IMR-90 (cell line): ENCODE measurements around the gene DVL2. TPM values are rescaled to one million over a fixed set of nuclear protein-coding genes. Genes with fewer than 3 reads are reported as not detected.
"Not testable (repeated sequence)": the region's sequence is repeated elsewhere in the genome, so short reads cannot be mapped to it uniquely, and the experiment has no call there.

Source experiments
- ATAC-seq: fragments of 200-7000 bp; cut with Tn5 transposase; 2 replicates; pipeline ENCODE4 v1.9.1; 2020; ENCODE audit warnings: low read depth, mild to moderate bottlenecking, moderate library complexity
- BruUV-seq: library from RNA; stranded (reverse); fragments of 400-500 nt; replicated peaks from 2 replicates; lab custom pipeline; 2021; lab: Mats Ljungman, UMichigan
- CTCF ChIA-PET: fragments of 300-600 bp; formaldehyde crosslinking; extraction: SDS; loops from one replicate; lab custom pipeline; 2021; ENCODE audit warnings: antibody characterized with exemption; lab: Yijun Ruan, JAX
- POLR2A ChIA-PET: fragments of 300-600 bp; sonication (Branson Sonifier 250); formaldehyde crosslinking; loops from one replicate; lab custom pipeline; 2022; ENCODE audit warnings: antibody characterized with exemption; ENCODE audit not compliant: unreplicated experiment; lab: Charles Lee
- DNase-seq: peaks from one replicate; pipeline ENCODE4 v3.0.0; 2013
- H2AFZ ChIP-seq: replicated peaks from 2 replicates; pipeline ENCODE3; 2013; ENCODE audit warnings: low read length, mild to moderate bottlenecking; ENCODE audit not compliant: poor library complexity
- H2AK5ac ChIP-seq: 2 replicates; pipeline ENCODE4 v1.6.1; 2013; ENCODE audit warnings: low read depth, low read length, inconsistent platforms
- H2AK9ac ChIP-seq: replicated peaks from 2 replicates; pipeline ENCODE3; 2013; ENCODE audit warnings: mild to moderate bottlenecking, low read depth, low read length, moderate library complexity; ENCODE audit not compliant: poor library complexity
- H2BK120ac ChIP-seq: 2 replicates; pipeline ENCODE4 v1.6.1; 2013; ENCODE audit warnings: low read depth, low read length, inconsistent platforms
- H2BK15ac ChIP-seq: 3 replicates; pipeline ENCODE4 v1.6.1; 2013; ENCODE audit warnings: low read depth, low read length, inconsistent platforms
- H2BK20ac ChIP-seq: 2 replicates; pipeline ENCODE4 v1.6.1; 2013; ENCODE audit warnings: low read depth, mild to moderate bottlenecking, inconsistent platforms, low read length, moderate library complexity
- H2BK5ac ChIP-seq: 2 replicates; pipeline ENCODE4 v1.6.1; 2013; ENCODE audit warnings: mild to moderate bottlenecking, low read depth, low read length, inconsistent platforms; ENCODE audit not compliant: poor library complexity, severe bottlenecking
- H3K14ac ChIP-seq: replicated peaks from 2 replicates; pipeline ENCODE4 v1.6.1; 2013; ENCODE audit warnings: low read depth, low read length, inconsistent platforms
- H3K18ac ChIP-seq: 2 replicates; pipeline ENCODE4 v1.6.1; 2013; ENCODE audit warnings: low read depth, low read length, control low read depth
- H3K23ac ChIP-seq: 2 replicates; pipeline ENCODE4 v1.6.1; 2013; ENCODE audit warnings: low read depth, low read length, inconsistent platforms
- H3K27ac ChIP-seq: 2 replicates; pipeline ENCODE4 v1.5.1; 2013; ENCODE audit warnings: mild to moderate bottlenecking, control low read depth, low read length; ENCODE audit not compliant: insufficient read depth
- H3K27me3 ChIP-seq: 2 replicates; pipeline ENCODE4 v1.6.1; 2013; ENCODE audit warnings: low read length; ENCODE audit not compliant: control insufficient read depth, insufficient read depth
- H3K36me3 ChIP-seq: 2 replicates; pipeline ENCODE4 v1.6.1; 2013; ENCODE audit warnings: low read length, mixed read lengths; ENCODE audit not compliant: control insufficient read depth, insufficient read depth
- H3K4ac ChIP-seq: 2 replicates; pipeline ENCODE4 v1.6.1; 2013; ENCODE audit warnings: low read depth, low read length, inconsistent platforms
- H3K4me1 ChIP-seq: 2 replicates; pipeline ENCODE4 v1.6.1; 2013; ENCODE audit warnings: low read length, mixed read lengths; ENCODE audit not compliant: control insufficient read depth, insufficient read depth
- H3K4me2 ChIP-seq: 2 replicates; pipeline ENCODE4 v1.6.1; 2013; ENCODE audit warnings: low read depth, mild to moderate bottlenecking, control low read depth, low read length, moderate library complexity
- H3K4me3 ChIP-seq: 2 replicates; pipeline ENCODE4 v1.5.1; 2013; ENCODE audit warnings: low read depth, mild to moderate bottlenecking, control low read depth, low read length, moderate library complexity; ENCODE audit not compliant: insufficient read depth
- H3K56ac ChIP-seq: 2 replicates; pipeline ENCODE4 v1.6.1; 2013; ENCODE audit warnings: low read length, inconsistent platforms; ENCODE audit not compliant: insufficient read depth; ENCODE audit errors: extremely low read depth
- H3K79me1 ChIP-seq, 2 experiments: 2 replicates each; pipeline ENCODE4 v1.6.1; 2013; ENCODE audit warnings: low read length in 2 of 2, inconsistent platforms in 1 of 2, low read depth in 1 of 2
- H3K9ac ChIP-seq: 2 replicates; pipeline ENCODE4 v1.6.1; 2013; ENCODE audit warnings: low read depth, low read length, control low read depth
- H3K9me1 ChIP-seq: 2 replicates; pipeline ENCODE4 v1.6.1; 2013; ENCODE audit warnings: low read length, inconsistent platforms; ENCODE audit not compliant: insufficient read depth
- H3K9me3 ChIP-seq: 2 replicates; pipeline ENCODE4 v1.6.1; 2013; ENCODE audit warnings: low read length; ENCODE audit not compliant: control insufficient read depth, insufficient read depth
- H4K20me1 ChIP-seq: 2 replicates; pipeline ENCODE4 v1.6.1; 2013; ENCODE audit warnings: low read length, inconsistent platforms; ENCODE audit not compliant: insufficient read depth
- H4K5ac ChIP-seq: 2 replicates; pipeline ENCODE4 v1.6.1; 2013; ENCODE audit warnings: mild to moderate bottlenecking, low read depth, low read length, control low read depth
- H4K8ac ChIP-seq, 2 experiments: 2 replicates each; pipeline ENCODE4 v1.6.1; 2013; ENCODE audit warnings: low read depth in 2 of 2, low read length in 2 of 2, control low read depth in 1 of 2, inconsistent platforms in 1 of 2
- H4K91ac ChIP-seq: 2 replicates; pipeline ENCODE4 v1.6.1; 2013; ENCODE audit warnings: low read depth, low read length, inconsistent platforms; ENCODE audit not compliant: insufficient read depth
- WGBS, 2 experiments: methylation state at CpG; one replicate each; pipeline versions ENCODE4 v1.1.5 to v1.1.7; 2013; ENCODE audit warnings: missing lambda C conversion rate in 2 of 2; ENCODE audit not compliant: insufficient read length in 1 of 2; ENCODE audit errors: extremely low coverage in 2 of 2; 5-methylcytosine and 5-hydroxymethylcytosine counted together
- dilution Hi-C: fragments of 300-500 bp; cut with HindIII; formaldehyde crosslinking; loops from one replicate; pipeline ENCODE4 v1.14.3; 2018; ENCODE audit warnings: low sequenced_read_pairs; ENCODE audit not compliant: unreplicated experiment
- in situ Hi-C: fragments of 300-500 bp; cut with MboI; formaldehyde crosslinking; loops from 3 replicates; pipeline ENCODE4 v1.14.3; 2019; ENCODE audit warnings: low sequenced_read_pairs, inconsistent platforms, mixed read lengths
- intact Hi-C: fragments of 100-400 bp; cut with micrococcal nuclease; formaldehyde crosslinking; loops from 2 replicates; pipeline ENCODE4 v1.10.0; 2022
- polyA plus RNA-seq, 3 experiments: library from polyadenylated mRNA; depleted of rRNA; stranded (reverse); fragments of >200 nt; gene quantifications; 2 replicates each; pipeline ENCODE4 v1.2.3, GENCODE V29; 2012; ENCODE audit warnings: low replicate concordance in 1 of 3
- total RNA-seq: library from RNA; depleted of rRNA; stranded (reverse); fragments of >200 nt; gene quantifications from 2 replicates; pipeline ENCODE4 v1.2.3, GENCODE V29; 2012

The DVL2 gene
- total and polyA plus RNA-seq, 2 of the 4 experiments (the other 2 are of a cell fraction) = 11.8 to 21.3 TPM

DNA sequence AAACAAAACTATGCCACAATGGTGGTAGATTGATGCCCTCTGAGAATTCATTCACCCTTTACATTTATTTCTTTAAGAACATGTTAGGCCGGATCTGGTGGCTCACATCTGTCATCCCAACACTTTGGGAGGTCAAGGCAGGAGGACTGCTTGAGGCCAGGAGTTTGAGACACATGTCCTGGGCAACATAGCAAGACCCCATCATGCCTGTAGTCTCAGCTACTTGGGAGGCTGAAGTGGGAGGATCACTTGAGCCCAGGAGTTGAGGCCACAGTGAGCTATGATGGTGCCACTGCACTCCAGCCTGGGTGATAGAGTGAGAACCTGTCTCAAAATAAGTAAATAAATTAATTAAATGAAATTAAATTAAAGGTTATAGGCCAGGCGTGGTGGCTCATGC lies 52.2 kb downstream of the DVL2 start:
- DNase-seq, H4K5ac ChIP-seq, H4K8ac ChIP-seq, H3K23ac ChIP-seq, H2AK5ac ChIP-seq, POLR2A ChIA-PET, H3K14ac ChIP-seq, H2BK120ac ChIP-seq, H3K27ac ChIP-seq, H3K56ac ChIP-seq, H3K4me1 ChIP-seq, H2AFZ ChIP-seq, H3K4ac ChIP-seq, H2BK15ac ChIP-seq, H3K27me3 ChIP-seq, H2BK5ac ChIP-seq, intact Hi-C loops, H3K9me1 ChIP-seq, BruUV-seq, H4K91ac ChIP-seq, H4K20me1 ChIP-seq, CTCF ChIA-PET, H3K4me3 ChIP-seq, H3K36me3 ChIP-seq, H3K9ac ChIP-seq, ATAC-seq, H3K9me3 ChIP-seq, H2BK20ac ChIP-seq, H2AK9ac ChIP-seq, in situ Hi-C loops, dilution Hi-C loops, H3K18ac ChIP-seq, H3K79me1 ChIP-seq, H3K4me2 ChIP-seq: not testable (repeated sequence)
- WGBS, 2 experiments = no CpG with 5 or more reads among the region's 2 CpGs
